ENCODE data around the gene MAPK11.
A peak's percentile ranks its signal among the peaks of the same experiment; 100 is the strongest.

Gene MAPK11

DNA sequence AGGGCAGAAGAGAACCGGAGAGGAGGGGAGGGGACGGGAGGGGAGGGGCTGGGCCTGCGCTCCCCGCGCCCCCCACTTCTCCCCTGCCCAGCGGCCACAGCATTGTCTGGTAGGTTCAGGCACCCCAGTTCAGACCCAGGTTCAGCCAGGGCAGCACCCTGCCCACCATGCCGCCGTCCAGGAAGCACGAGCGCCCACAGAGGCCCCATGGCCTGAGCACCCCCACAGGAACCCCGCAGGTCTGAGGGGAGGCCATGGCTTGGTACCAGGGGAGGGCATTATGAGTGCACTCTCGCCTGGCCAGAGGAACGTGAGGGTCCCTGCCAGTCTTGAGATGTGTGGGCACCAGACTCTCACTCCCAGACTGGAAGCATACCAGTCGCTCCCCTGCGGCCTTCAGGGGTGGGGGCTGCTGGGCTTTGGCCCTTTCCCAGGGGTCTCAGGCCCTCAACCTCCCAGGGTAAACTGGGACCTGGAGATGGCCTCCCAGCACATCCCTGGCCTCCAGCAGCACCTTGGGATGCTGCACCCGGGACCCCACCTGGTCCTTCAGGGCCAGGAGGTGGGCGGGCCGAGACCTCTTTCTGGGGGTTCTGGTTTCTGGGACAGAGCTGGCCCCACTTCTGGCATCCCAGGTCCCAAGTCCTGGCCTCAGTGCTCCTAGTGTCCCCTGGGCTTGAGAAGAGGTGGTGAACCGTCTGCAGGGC lies 37.9 kb upstream of the MAPK11 start:
- no peak for DNase-seq (ENCODE audit: low read depth)

DNA sequence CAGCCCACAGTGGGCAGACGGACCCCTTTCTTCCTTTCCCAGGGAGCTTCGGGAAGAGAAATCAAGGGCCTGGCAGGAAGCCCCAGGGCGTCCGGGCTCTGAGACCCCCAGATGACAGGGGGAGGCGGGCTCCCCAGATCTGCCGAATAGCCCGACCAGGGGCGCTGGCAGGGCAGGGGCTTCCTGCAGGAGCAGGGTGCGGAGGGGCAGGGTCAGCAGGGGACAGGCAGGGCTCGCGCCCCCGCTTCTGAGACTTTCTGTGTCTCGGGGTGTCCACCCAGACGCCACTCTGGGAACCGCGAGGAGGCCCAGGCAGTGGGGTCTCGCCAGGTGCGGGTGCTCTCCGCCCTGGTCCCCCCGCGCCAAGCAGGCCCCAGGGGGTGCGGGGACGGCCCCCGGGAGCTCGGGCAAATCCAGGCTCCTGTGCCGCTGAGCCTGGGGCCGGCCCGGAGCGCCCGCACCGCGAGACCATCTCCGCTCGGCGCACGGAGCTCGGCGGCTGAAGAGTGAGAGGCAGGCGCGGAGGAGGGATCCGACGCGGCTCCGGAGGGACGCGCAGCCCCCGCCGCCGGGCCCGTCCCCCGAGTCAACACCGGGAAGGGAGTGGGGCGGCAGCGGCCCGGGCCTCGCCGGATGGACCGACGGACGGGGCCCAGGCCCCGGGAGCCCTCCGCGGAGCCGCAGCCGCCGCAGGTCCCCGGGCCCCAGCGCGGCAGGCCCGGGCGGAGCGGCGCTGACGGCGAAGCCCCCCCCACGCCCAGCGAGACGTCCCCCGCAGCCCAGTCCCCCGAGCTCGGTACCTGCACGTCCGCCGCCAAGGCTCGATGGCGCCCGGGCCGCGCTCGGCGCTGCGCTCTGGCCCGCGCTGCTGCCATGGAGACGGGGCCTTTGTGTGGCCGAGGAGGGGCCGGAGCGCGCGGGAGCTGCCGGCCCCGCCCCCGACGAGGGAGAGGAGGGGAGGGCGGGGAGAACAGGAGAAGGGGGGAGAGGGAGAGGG lies 36.9 kb upstream of the MAPK11 start, which contains the start of gene PLXNB2:
TSS of gene PLXNB2 (minus strand) at position 894 of the 997 bp plus-strand sequence. CDS start 17,062 bp downstream, outside the sequence.
- no peak for DNase-seq (ENCODE audit: low read depth)

DNA sequence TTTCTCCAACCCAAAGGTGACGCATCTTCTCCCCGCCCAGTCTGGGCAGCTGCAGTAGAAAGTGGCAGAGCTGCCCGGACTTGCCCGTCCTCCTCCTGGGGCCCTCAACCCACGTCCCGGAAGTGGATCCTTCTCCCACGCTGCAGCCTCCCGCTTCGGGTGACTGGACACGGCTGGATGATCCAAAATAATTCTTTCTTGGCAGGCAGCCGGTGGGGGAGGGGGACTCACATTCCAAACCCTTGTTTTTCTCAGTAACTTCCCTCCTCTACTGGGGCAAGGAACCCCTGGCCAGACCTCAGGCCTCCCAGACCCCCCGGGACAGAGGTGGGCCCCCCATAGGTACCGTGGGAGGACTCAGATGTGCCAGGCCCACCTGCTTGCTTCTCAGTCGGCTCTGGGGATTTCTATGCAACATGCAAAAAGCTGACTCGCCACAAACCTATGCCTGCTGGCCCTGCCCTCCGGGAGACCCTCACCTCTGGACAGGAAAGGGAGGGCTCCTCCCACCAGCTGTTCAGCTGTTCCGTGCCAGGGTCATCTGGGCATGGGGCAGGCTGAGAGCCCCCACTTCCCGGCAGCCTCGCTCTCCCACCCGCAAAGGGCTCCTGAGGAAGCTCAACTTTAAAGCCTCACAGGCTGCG lies 35.9 kb upstream of the MAPK11 start:
- peak; percentile 76 for DNase-seq (ENCODE audit: low read depth)

DNA sequence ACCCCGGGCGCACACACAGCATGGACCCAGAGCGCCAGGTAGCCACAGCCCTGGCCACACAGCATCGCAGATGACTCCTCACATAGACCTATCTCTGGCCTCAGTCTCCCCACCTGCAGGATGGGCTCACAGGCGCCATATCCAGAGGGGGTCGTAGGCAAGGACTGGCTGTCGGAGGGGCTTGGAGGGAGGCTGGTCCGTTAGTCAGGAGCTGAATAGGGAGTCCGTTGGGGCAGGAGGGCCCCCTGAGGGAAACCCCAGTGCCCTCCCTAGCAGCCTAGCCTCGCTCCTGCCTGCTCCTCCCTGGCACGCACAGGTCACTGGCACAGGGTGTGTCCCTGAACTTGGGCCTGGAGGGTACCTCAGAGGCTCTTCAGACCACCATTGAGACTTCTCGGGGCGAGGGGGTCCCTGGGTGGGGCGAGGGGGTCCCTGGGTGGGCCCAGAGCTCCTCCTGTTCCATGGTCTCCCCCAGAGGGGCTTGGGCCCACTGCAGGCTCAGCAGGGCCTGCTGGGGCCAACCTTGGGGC lies 35.3 kb upstream of the MAPK11 start:
- no peak for DNase-seq (ENCODE audit: low read depth)

DNA sequence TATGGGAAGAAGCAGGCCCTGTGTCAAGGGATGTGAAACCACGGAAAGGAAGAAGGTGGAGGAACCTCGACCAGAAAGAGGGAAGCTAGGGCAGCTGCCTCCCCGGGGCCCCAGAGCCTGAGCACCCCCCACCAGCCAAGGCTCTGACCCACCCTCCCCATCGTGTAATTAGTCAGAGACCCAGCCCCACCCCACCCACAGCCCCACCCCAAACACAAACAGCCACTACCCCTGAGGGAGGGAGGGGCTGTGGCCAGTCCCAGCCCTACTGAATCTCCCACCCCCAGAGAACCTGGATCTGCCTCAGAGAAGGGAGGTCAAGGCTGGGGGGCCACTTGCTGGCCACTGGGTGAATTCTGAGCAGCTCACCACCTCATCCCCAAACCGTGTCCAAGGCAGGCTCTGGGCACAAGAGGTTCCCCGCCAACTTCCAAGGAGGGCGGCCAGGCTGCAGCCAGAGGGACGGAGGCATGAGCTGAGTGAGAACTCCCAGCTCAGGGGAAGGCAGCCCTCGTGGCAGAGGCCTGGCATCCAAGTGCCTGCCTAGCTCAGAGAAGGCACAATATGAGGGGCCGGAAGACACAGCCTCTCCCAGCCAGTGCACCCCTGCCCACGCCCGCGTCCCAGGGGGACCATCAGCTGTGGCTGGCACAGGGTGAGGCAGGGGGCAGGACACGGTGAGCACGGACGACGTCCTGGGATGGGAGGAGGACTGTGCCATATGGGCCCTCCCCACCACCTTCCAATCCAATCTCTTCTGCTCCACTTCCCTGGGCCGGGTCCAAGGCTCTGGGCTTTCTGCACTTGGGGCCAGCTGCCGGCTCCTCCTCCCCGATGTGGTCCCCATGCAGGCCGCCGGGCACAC lies 34.6 kb upstream of the MAPK11 start:
- no peak for DNase-seq (ENCODE audit: low read depth)

DNA sequence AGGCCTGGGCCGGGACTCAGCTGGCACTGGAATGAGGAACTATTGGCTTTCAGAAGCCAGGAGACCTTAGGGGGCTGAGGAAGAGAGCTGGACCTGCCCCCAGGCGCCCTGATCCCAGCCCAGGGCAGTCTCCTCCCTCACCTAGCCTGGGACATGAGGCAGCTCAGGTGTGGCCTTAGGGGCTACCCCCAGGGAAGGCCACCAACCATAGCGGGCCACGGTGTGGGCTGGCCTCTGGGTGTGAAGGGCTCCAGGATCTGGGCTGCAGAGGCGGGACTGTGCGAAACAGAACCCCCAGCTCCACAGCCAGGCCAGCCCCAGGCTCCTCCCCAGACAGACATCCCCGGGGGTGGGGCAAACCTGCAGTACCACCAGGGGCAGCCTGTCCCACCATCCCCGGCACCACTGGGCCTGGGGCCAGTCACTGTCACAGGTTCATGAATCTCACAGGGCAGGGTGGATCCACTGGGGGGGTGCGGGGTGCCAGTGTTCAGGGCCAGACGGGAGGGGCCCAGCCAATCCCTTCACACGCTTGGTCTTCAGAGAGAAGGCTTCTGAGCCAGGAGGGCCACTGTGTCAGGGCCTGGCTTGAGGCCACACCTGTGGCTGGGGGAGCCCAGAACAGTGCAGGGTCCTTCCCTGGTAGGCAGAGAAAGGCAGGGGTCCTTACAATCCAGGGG lies 33.8 kb upstream of the MAPK11 start:
- DNase-seq (ENCODE audit: low read depth) = no peak

DNA sequence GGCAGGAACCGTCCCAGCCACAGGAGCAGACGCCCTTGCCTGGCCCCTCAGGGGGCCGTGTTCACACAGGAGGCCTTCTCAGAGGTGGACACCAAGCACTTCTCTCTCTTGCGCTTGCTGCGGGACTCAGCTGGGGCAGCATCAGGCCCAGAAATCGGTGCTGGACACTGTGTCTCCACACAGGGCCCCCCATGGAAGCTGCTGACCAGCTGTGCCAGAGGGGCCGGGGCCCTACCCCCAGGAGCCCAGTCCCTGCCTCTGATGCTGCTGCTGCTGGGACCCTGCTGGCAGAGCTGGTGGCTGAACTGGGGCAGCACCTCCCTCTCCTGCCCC lies 33.3 kb upstream of the MAPK11 start:
- no peak for DNase-seq (ENCODE audit: low read depth)

DNA sequence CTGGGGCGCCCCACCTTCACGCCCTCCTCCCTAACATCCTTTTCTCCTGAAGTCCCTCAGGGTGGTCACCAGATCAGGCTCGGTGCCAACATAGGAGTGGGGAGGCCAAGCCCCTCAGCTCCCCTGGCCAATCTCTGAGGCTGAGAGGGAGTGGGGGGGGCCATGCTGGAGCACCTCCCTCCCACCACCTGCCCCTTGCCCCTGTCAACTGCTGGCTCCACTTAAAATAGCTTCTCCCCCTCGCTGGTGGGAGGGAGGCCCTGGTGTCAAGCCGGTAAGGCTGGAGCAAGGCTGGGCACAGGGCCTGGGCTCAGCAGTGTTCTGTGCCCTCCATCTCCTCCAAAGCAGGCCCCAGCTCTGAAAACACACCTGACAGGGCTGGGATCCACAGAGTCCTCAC lies 32.4 kb upstream of the MAPK11 start:
- no peak for DNase-seq (ENCODE audit: low read depth)

DNA sequence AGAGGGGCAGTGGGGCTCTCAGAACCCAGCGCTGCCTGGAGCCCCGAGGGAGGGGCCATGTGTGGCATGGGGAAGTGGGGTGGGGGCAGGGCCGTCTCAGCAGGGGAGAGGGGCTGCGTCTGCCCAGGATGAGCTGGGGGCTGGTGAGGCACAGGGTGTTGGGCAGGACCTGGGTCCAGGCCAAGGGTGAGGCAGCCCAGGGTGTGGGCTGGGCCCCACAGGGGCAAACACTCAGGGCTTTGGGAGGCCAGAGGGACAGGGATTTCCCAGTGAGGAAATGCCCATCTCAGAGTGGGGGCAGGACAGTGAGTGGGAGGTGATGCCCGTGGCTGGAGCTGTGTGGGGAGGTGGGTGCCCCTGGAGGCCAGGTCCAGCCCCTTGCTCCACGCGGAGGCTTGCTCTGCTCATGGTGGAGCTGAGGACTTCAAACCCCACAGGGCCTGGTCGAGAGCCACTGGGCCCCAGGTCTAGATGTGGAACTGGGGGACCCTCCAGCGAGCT lies 31.9 kb upstream of the MAPK11 start:
- DNase-seq (ENCODE audit: low read depth) = no peak

DNA sequence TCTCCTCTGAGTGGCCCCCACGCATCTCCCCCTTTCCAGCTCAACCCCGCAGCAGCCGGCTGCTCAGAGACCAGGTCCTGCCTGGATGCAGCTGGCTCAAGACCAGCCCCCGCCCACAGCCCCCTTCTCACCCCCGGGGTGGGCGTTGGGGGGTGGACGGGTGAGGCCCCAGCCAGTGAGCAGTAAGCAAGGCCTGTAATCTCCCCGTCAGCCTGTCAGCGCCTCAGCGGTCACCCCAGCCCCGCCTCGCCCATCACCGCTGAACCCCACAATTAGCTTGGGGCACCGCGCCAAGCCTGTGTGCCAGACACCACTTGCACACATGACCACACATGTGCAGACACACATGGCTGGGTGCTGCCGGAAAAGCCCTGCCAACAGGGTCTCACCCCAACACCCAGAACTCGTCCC lies 31.4 kb upstream of the MAPK11 start:
- no peak for DNase-seq (ENCODE audit: low read depth)

DNA sequence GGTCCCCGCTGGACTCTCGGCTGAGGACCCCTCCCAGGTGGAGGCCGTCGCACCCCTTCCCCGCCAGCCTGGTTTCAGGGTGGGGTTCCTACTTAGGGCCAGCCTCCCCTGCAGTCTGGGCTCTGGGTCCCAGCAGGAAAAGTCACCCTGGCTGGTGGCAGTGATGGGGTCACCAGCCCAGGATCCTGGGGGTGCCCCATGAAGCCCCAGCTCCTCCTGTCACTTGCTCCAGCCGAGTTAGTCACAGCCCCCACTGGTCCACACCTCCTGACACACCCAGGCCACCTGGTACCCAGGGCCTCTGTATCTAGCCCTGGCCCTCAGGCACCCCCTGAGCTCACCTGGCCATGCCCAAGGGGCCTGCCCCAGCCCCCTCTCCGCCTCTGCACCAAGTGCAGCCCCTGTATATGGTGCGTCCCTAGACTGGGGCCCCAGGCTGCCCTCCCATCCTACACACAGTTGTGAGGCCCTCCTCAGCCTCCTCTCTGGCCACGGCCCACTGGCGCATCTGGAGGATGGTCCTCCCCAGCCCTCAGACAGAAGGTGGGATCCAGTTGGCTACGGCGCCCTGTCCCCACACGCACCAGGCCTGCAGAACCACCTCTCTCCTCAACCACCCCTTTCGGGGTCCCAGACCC lies 30.6 kb upstream of the MAPK11 start:
- no peak for DNase-seq (ENCODE audit: low read depth)

DNA sequence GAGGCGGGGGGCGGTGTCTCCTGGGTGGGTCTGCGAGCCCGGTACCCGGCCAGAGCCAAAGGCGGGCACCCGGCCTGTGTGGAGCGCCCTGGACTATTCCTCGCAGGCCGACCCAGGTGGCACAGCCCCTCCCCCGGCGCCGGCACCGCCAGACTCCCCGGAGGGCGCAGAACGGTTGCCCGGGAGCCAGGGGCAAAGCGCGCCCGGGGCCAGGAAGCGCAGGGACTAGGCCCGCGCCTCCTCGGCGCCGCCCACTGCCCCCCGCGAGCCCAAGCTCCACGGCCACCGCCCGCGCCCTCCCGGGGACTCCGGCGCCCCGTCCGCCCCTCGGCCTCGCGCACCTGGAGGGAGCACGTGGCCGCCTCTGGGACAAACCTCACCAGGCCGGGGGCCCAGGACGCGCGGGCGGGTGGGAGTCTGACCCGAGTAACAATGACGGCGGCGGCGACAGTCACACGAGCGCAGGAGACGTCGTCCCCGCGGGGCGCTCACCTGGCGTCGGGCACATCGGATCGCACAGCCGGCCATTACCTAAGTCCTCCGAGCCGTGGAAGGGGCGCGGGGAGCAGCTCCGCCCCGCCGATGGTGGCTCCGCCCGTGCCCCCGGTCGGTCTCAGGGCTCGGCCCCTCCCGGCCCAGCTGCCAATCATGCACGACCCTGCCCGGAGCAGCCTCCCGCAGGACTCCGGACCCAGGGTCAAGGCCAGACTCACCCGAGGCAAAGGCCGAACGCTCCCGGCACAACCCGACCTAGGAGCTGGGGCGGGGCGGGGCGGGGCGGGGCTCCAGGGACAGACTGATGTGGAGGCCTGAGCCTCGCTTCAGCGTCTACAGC lies 29.8 kb upstream of the MAPK11 start:
- DNase-seq (ENCODE audit: low read depth) = no peak

DNA sequence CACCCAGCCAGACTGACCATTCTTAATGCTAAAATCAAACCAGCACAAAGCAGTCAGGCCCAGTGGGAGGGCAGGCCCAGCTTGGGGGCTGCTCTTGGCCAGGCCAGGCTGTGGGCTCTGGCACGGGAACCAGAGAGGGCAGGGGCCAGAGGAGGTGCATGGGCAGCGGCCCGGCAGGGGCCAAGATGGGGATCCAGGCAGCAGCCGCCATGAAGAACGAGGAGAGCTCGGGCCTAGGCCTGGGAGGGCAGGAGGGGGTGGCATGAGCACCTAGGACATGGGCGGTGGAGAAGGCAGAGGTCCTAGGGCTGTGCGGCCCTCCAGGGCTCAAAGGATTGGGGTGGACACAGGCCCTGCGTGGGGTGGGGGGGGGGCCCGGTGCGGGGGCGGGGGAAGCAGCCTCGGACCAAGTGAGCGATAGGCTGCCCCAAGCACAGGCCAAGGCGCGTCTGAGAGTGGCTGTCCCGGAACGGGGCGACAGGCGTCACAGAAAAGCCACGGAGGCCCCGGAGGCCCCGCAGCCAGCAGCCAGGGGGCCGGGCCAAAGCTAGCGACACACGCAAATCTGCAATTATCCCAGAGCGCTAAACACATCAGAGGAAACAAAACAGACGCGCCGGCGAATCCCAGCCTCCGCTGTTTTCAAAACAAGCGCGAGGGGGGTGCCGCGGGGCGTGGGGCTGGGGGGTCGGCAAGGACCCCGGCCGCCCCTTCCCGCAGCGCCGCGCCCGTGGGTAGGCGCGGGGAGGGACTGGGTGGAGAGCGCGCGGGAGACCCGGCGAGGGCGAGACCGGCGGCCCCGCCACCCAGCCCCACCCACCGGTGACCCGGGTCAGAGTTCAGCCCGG lies 29.0 kb upstream of the MAPK11 start:
- no peak for DNase-seq (ENCODE audit: low read depth)

DNA sequence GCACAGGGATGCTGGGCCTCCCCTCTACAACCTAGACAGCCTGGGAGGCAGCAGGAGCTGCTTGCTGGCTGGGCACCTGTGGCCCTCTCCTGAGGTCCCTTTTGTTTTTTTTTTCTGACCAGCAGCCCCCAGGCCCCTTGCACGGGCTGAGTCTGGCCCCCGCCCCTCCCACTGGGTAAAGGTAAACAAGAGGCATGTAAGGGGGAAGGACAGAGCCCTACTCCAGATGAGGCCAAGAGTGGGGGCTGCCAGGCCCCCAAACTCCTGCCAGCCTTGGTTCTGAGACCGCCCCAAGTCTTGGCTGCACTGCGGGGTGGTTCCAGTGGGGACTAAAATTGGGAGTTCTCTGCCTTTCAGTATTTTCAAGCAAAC lies 28.1 kb upstream of the MAPK11 start:
- no peak for DNase-seq (ENCODE audit: low read depth)

DNA sequence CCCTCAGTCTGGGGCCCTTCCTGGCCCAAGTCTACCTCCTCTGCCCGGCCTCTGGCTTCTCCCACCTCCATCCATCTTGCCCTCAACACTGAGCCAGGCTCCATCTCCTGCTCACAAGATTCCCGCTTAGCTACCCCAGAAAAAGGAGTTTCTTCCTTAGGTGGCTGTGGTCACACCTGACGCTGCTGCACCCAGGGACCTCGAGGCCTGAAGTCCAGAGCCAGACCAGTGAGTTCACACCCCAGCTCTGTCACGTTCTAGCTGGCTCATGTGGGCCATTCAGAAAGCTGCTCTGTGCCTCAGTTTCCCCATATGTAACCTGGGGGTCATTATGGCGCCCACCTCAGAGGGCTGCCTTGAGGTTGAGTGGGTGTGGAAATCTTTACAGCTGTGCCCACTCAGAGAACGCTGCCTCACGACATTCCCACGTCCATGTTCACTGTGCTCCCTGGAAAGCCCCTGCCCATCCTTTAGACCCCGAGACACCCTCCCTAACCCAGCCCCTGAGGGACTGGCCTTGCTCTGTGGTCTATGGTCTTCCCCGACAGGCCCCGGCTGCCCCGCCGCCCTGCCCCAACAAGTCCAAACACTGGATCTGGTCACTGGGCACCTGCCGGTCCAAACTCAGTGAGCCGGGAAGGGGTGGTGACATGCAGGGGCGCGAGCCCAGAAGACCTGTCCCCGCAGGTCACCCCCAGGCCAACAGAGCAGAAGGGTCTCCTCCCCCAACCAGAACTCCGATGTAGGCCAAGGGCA lies 27.5 kb upstream of the MAPK11 start:
- DNase-seq (ENCODE audit: low read depth) = no peak

DNA sequence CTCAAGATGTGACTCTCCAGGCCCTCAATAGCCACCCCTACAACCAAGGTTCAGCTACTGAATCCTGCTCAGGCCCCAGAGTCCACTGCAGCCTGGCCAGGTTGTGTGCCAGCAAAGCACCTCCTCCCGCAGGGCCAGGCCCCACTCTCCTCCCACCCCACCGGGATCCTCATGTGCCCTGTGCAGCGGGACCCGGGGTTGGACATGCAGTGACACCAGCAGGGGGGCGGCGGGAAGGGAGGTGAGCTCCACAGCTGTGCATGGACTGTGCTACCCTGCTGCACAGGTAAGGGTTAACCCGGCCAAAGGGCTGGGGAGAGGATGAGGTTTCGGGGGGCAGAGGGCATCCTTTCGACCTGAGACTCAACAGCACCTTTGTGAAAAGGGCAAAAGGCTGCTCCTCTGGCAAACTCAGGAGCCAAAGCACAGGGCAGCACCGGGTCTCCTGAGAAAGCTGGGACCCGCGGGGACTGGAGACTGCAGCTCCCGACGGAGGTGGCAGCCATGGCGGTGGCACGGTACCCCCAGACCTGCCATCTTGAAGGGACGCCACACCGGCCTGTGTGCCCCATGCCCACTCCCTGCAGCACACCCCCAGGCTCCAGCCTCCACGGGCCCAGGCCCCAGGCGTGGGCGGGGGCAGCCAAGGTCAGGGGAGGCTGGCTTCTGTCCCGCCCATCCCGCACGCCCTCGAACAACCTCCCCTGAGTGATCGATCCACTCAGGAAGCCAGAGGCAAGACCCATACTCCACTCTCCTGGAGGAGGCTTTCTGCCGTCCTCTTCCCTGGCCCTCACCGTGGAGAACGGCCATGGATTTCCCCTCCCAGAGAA lies 26.7 kb upstream of the MAPK11 start:
- DNase-seq (ENCODE audit: low read depth) = no peak

DNA sequence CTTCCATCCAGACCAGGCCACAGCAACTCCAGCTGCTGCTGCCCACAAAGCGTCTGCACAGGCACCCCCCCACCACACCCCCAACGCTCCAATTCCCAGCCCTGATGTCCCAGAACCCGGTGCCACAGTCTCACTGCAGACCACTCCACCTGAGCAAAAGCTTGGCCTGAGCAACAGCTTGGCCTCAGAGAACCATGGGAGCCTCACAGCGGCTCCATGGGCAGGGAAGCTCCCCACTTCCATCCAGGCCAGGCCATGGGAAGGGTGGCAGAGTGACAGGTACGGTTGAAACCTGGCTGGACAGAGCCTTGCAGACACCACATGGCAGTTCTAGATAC lies 24.1 kb upstream of the MAPK11 start:
- no peak for DNase-seq (ENCODE audit: low read depth)
